Measurements from ENCODE around the gene CARD14.
A peak's percentile ranks its signal among the peaks of the same experiment; 100 is the strongest.

The CARD14 gene

GRCh38 chr17:80213643-80213975 lies 43.8 kb downstream of the CARD14 start:
- no peak for DNase-seq

GRCh38 chr17:80214012-80214877 lies 44.4 kb downstream of the CARD14 start:
- no peak for DNase-seq

DNA sequence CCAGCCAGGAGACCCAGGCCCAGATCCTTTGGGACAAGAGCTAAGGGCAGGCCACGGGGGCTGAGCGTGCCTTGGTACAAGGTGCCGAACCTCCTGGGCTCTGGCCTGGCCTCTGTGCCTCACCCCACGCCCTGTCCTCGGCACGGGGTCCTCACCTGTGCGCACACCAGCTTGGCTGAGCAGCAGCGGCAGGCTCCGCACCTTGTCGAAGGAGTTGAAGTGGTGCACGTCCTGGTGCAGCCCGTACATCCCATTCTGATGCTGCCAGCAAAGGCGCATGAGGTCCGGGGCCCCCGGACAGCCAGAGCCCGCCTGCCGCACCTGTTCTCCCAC lies 45.0 kb downstream of the CARD14 start:
- no peak for DNase-seq

- DNase-seq, result no peak
These were observed 46.9 kb downstream of the CARD14 start for GRCh38 chr17:80216473-80217456.

GRCh38 chr17:80217703-80218362 lies 48.0 kb downstream of the CARD14 start:
- DNase-seq, result no peak

DNA sequence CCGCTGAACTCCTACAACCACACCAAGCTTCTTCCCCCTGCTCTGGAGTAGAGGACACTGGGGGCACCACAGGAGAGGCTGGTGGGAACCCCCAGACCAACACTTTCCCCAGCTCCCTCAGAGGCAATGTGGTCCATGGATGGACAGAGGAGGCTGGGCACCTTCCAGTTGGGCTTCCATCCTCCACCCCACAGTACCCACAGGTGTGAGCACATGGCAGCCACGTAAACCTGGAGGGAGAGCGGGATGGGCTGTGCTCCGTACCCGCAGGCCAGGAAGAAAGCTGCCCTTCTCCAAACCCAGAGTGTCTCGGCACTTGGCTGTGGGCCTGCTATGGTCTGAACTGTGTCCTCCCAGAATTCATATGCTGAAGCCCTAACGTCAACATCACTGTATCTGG lies 48.6 kb downstream of the CARD14 start:
- no peak for DNase-seq

- peak; percentile 72 to 94 for DNase-seq
These were observed 49.4 kb downstream of the CARD14 start for GRCh38 chr17:80219013-80219762.

DNA sequence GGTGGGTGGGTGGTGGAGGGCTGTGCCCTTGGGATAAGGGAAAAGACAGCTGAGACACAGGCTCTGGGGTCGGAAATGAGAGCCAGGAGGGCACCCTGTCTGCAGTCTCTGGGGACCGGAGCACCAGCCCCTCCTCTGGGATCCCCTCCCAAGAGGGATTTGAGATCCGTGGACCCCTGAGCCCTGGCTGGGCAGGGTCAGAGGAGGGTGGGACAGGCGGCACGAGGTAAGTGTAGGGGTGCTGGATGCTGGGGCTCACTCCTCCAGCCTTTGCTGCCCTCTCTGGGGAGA lies 49.9 kb downstream of the CARD14 start:
- DNase-seq, result no peak

DNA sequence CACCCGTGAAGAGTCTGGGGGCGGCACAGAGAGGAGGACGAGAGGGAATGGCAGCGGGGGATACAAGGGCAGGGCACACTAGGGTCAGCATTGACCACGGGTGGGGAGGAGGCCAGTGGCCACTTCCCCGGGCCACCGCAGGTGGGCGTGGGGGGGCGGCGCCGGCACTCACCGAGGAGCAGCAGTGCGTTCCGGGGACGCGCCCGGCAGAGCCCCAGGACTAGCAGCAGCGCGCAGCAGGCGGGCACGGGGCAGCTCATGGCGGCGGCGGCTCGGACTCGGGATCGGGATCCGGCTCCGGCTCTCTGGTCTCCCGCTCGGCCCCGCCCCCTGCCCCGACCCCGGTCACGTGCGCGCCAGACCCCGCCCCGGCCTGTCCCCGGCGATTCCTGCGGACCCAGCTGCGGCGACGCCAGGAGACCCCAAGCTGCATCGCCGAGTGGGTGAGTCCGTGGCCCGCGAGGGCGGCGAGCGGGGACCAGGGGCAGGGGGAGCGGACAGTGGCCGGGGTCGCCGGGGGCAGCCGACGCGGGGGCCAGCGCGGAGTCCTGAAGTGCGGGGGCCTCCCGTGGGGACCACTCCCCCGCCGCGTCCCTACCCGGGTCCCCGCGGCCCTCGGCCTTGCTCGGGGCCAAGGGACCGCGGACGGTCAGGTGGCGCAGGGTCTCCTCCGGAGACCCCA lies 50.4 kb downstream of the CARD14 start, which contains the start of the genes SGSH and SLC26A11:
Gene SGSH (minus strand): TSS at position 280 of the 682 bp plus-strand sequence. CDS start 20 bp downstream, at position 260.
Gene SLC26A11 (plus strand): TSS at position 374 of the 682 bp plus-strand sequence. CDS start 1,134 bp downstream, outside the sequence.
- peak in 1 of 2 donors; percentile 49 for DNase-seq

DNA sequence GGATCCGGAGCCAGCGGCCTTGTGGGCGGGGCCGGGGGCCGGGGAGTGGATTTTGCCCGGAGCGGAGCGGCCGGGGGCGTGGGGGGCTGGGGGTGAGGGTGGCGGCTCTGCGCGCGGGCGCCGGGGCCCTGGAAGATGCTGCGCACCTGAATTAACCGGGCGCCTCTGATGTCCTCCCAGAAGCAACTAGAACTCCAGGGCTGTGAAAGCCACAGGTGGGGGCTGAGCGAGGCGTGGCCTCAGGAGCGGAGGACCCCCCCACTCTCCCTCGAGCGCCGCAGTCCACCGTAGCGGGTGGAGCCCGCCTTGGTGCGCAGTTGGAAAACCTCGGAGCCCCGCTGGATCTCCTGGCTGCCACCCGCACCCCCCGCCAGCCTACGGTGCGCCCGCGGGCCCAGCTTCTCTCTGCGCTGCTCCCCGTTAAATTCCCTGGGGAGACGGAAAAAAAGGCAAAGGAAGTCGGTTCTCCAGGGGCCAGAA lies 50.9 kb downstream of the CARD14 start:
- no peak for DNase-seq

GRCh38 chr17:80221351-80222105 lies 51.7 kb downstream of the CARD14 start:
- DNase-seq, result no peak

DNA sequence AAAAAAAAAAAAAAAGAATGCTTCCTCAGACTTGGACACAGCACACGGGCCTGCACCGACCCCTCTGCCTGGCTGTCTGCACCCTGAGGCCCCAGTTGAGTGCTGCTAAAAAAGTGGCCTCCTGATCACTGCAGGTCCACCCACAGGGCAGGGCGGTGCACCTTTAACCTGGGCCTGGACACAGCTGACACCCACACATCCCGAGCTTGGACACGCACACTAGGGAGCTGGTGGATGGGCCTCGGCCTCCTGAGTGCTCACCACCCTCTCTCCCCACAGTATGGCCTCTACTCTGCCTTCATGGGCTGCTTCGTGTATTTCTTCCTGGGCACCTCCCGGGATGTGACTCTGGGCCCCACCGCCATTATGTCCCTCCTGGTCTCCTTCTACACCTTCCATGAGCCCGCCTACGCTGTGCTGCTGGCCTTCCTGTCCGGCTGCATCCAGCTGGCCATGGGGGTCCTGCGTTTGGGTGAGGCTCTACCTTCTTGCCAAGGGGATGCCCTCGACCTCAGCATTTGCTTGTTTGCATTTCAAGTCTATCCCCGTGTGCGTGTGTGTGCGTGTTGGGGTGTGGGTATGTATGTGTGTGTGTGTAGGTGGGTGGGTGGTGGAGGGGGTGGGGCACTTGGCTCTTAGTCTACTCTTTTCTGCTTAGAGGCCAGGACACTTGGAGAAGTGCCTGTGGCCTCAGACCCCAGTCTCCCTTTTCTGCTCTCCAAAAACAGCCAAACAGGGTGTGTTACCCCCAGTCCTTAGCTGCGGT lies 52.7 kb downstream of the CARD14 start:
- no peak for DNase-seq

DNA sequence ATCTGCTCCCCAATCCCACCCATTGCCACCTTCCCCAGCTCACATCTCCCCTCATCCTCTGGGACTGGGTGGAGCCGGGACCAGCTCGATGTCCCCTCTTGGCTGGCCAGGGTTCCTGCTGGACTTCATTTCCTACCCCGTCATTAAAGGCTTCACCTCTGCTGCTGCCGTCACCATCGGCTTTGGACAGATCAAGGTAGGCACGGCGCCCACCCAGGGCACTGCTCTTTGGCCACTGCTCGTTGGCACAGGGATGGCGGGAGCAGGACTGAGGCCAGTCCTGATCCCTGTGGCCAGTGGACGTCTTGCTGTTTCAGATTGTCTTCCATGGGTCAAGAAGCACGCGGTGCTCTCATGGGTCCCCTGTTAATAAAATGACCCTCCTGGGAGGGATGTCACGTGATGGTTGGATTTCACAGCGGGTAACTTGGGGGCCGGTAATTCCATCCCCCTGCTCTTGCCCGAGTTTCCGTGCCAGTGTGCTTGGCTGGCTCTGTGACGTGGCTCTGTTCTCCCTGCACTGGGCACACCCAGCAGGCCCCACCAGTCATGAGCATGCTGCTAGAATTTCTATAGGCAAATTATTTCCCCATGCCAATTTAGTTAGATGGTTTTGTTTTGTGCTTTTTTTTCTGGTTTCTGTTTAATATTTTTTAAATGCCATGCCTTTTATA lies 53.4 kb downstream of the CARD14 start:
- no peak for DNase-seq

DNA sequence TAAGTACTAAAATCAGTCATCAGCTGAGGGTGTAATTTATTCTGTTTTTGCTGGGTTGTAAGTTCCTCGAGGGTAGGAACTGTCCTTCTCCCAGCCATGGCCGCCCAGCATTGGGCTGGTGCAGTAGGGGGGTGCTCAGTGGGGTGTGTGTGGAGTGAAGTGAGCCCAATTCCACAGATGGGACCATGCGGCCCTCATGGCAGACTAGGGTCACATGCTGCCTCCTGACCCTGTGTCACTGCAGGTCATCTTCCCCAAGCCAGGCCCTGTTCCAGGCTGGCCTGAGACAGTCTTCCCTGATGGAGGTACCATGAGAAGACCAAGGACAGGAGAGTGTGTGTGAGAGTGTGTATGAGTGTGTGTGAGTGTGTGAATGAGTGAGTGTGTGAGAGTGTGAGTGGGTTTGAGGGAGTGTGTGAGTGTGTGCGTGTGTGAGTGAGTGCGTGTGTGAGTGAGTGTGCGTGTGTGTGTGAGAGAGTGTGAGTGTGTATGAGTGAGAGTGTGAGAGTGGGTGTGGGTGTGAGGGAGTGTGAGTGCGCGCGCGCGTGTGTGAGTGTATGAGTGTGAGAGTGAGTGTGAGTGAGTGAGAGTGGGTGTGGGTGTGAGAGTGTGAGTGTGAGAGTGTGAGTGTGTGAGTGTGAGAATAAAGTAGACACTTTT lies 54.1 kb downstream of the CARD14 start:
- DNase-seq, result no peak

GRCh38 chr17:80224683-80225082 lies 54.9 kb downstream of the CARD14 start:
- DNase-seq, result no peak

GRCh38 chr17:80225230-80225629 lies 55.4 kb downstream of the CARD14 start:
- no peak for DNase-seq

GRCh38 chr17:80227156-80227555 lies 57.3 kb downstream of the CARD14 start:
- DNase-seq, result no peak

DNA sequence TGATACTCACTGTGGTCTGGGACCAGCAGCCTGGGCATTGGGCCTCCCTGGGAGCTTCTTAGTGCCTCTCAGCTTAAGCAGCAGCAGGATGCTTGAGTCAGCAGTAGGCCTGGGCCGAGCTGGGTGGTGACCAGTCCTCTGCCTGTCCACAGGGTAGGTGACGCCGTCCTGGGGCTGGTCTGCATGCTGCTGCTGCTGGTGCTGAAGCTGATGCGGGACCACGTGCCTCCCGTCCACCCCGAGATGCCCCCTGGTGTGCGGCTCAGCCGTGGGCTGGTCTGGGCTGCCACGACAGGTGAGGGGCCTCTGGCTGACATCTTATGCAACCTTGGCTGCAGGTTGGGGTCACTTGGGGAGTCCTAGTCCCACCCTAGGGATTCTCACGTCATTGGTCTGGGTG lies 57.8 kb downstream of the CARD14 start:
- no peak for DNase-seq

- no peak for DNase-seq
These were observed 58.6 kb downstream of the CARD14 start for GRCh38 chr17:80228477-80228876.

Measured in bone marrow (tissue), 2 donors.